ENCODE measurements around the gene DCTN4. TPM values are rescaled to one million over a fixed set of nuclear protein-coding genes. Genes with fewer than 3 reads are reported as not detected.

The DCTN4 gene
- total RNA-seq, 1 donor from 2014 or later = 82.4 TPM

DNA sequence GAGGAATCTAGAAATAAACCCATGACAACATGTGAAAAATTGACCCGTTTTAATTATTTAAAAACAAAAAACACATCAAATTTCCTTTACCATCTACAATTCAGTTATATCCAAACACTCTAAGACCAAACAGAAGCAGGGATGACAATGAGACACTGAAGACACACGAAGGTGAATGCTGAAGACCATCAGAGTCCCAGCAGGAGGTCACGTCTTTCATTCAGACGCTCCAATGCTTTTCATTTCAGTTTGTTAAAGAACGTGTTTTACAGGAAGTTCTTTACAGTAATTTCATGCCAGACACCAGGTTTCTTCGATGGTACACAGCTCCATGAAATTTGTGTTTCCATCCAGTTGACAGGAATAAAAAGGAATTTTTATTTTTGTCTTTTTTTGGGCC is 68.1 kb downstream of the DCTN4 start:
- Mint-ChIP-seq H3K9me3 (no peaks in the 10 kb centered on the region), H3K27ac (peak overlapping the region; percentile 11), H3K4me3 (no peak overlapping the region), H3K27me3 (ENCODE audit: low read depth) (no peaks in the 10 kb centered on the region), H3K4me1 (peaks cover 13% of the 10 kb centered on the region), H3K36me3 (peaks cover 46% of the 10 kb centered on the region)
- TF ChIP-seq, protein P1, sequence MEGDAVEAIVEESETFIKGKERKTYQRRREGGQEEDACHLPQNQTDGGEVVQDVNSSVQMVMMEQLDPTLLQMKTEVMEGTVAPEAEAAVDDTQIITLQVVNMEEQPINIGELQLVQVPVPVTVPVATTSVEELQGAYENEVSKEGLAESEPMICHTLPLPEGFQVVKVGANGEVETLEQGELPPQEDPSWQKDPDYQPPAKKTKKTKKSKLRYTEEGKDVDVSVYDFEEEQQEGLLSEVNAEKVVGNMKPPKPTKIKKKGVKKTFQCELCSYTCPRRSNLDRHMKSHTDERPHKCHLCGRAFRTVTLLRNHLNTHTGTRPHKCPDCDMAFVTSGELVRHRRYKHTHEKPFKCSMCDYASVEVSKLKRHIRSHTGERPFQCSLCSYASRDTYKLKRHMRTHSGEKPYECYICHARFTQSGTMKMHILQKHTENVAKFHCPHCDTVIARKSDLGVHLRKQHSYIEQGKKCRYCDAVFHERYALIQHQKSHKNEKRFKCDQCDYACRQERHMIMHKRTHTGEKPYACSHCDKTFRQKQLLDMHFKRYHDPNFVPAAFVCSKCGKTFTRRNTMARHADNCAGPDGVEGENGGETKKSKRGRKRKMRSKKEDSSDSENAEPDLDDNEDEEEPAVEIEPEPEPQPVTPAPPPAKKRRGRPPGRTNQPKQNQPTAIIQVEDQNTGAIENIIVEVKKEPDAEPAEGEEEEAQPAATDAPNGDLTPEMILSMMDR (IDR thresholded peaks at IDR 0.05; ENCODE audit: unreplicated experiment) = no peak
- no peak for DNase-seq (ENCODE audit: low spot score in 2 of 2, unreplicated experiment in 2 of 2)

DNA sequence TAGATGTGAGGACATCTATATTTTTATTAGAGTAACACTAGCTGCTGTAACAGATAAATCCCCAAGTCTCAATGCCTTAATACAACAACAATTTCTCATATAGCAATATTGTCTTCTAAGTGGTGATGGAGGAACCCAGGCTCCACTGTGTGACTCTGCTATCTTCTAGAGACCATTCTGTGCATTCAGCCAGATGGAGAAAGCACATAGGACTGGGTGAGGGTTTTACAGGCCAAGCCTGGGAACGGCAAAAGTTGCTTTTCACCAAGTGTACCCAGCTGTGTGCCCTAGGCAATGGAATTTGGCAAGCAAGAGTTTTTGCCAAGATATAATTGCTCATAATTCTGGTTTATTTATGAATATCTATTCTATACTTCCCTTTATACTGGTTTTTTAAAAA is 69.7 kb downstream of the DCTN4 start:
- no peak for DNase-seq (ENCODE audit: low spot score in 2 of 2, unreplicated experiment in 2 of 2)
- H3K27ac Mint-ChIP-seq = no peak overlapping the region
- TF ChIP-seq, protein P1 (IDR thresholded peaks at IDR 0.05; ENCODE audit: unreplicated experiment) = no peak
- no peaks in the 10 kb centered on the region for H3K27me3 Mint-ChIP-seq (ENCODE audit: low read depth)
- H3K4me3 Mint-ChIP-seq = no peak overlapping the region
- H3K4me1 Mint-ChIP-seq = peaks cover 6% of the 10 kb centered on the region
- H3K36me3 Mint-ChIP-seq = peaks cover 34% of the 10 kb centered on the region
- no peaks in the 10 kb centered on the region for H3K9me3 Mint-ChIP-seq

DNA sequence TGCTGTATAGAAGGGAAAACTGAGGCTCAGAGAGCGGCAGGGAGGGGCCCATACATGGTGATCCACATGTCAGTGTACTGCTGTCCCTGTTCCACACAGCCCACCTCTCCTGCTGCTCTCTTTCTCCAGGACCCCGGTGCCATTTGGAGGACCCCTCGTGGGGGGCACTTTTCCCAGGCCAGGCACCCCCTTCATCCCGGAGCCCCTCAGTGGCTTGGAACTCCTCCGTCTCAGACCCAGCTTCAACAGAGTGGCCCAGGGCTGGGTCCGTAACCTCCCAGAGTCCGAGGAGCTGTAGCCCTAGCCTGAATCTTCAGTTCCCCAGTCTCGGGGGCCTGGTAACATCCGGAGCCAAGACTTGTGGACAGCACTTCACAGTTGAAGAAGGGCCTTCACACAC is 82.2 kb downstream of the DCTN4 start:
- Mint-ChIP-seq H3K9me3 (no peaks in the 10 kb centered on the region), H3K27ac (no peak overlapping the region), H3K36me3 (peaks cover 4% of the 10 kb centered on the region), H3K27me3 (ENCODE audit: low read depth) (no peaks in the 10 kb centered on the region), H3K4me3 (no peak overlapping the region), H3K4me1 (peaks cover 24% of the 10 kb centered on the region)
- no peak for DNase-seq (ENCODE audit: low spot score in 2 of 2, unreplicated experiment in 2 of 2)
- TF ChIP-seq, protein P1 (IDR thresholded peaks at IDR 0.05; ENCODE audit: unreplicated experiment) = no peak

DNA sequence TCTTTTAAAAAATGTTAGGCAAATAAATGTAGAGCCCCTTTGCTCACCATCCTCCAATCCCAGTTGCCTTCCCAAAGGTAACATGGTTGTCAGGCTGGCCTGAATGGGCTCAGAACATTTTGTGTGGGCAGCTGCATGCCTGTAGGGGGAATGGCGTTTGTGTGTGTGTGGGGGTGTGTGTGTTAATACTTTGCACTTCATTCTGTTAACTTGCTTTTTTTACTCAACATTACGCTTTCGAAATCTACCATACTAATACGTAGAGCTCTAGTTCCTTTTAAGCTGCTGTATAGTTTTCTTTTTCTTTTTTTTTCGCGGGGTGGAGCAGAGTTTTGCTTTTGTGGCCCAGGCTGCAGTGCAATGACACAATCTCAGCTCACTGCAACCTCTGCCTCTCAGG is 83.7 kb downstream of the DCTN4 start:
- Mint-ChIP-seq H3K9me3 (no peaks in the 10 kb centered on the region), H3K27me3 (ENCODE audit: low read depth) (no peaks in the 10 kb centered on the region), H3K27ac (peak overlapping the region; percentile 15), H3K4me3 (no peak overlapping the region), H3K36me3 (peaks cover 4% of the 10 kb centered on the region), H3K4me1 (peaks cover 27% of the 10 kb centered on the region)
- TF ChIP-seq, protein P1 (IDR thresholded peaks at IDR 0.05; ENCODE audit: unreplicated experiment) = no peak
- DNase-seq (ENCODE audit: low spot score in 2 of 2, unreplicated experiment in 2 of 2) = no peak

DNA sequence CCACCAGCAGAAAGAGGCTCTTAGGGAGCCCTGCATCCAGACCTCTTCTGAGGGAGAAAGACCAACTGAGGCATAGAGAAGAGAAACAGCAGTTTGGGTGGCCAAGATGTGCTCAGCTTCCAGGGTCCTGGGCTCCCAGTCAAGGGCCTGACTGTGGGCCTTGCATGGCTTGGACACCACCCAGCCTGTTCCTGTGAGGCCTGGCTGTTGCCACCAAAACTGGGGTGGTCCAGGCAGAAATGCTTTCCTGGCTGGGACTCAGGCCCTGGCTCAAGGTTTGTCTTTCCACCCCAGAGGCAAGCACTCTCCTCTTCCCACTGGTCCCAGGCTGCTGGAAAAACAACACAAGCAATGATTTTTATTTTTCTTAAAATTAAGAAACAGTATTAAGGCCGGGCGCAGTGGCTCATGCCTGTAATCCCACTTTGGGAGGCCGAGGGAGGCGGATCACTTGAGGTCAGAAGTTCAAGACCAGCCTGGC is 84.4 kb downstream of the DCTN4 start:
- peaks cover 27% of the 10 kb centered on the region for H3K4me1 Mint-ChIP-seq
- TF ChIP-seq, protein P1 (IDR thresholded peaks at IDR 0.05; ENCODE audit: unreplicated experiment) = no peak
- H3K36me3 Mint-ChIP-seq = peaks cover 4% of the 10 kb centered on the region
- peak overlapping the region; percentile 40 for H3K4me3 Mint-ChIP-seq
- H3K9me3 Mint-ChIP-seq = no peaks in the 10 kb centered on the region
- H3K27me3 Mint-ChIP-seq (ENCODE audit: low read depth) = no peaks in the 10 kb centered on the region
- DNase-seq (ENCODE audit: low spot score in 2 of 2, unreplicated experiment in 2 of 2) = no peak
- peak overlapping the region; percentile 88 for H3K27ac Mint-ChIP-seq

DNA sequence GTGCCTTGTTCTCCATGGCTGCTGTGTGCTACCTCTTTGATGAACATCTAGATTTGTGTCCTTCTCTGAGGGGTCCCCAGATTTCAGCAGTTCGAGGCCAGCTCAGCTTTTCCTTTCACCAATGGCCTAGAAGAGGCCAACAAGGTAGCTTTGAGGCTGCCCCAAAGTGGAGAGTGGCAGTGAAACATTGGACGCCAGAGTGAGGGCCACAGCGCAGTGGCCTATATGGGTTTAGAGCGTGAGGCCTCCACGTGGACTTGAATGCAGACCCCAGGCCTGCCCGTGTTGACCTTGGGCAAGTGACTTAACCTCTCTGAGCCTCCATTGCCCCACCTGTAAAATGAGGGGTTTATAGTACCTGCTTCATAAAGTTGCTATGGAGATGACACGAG is 85.9 kb downstream of the DCTN4 start:
- peak overlapping the region; percentile 83 for H3K4me3 Mint-ChIP-seq
- H3K36me3 Mint-ChIP-seq = peaks cover 4% of the 10 kb centered on the region
- H3K27ac Mint-ChIP-seq = peak overlapping the region; percentile 31
- H3K9me3 Mint-ChIP-seq = no peaks in the 10 kb centered on the region
- H3K4me1 Mint-ChIP-seq = peaks cover 27% of the 10 kb centered on the region
- H3K27me3 Mint-ChIP-seq (ENCODE audit: low read depth) = no peaks in the 10 kb centered on the region
- TF ChIP-seq, protein P1 (IDR thresholded peaks at IDR 0.05; ENCODE audit: unreplicated experiment) = no peak
- DNase-seq (ENCODE audit: low spot score in 2 of 2, unreplicated experiment in 2 of 2) = no peak
